ENCODE measurements around the gene GATAD2A.

- no peak for TF ChIP-seq YY1 (IDR thresholded peaks at IDR 0.05; ENCODE audit: insufficient read depth, insufficient read length)
- TF ChIP-seq ZNF274 (IDR thresholded peaks at IDR 0.05; ENCODE audit: low read depth, low read length) = no peak
- TF ChIP-seq SUZ12 (IDR thresholded peaks at IDR 0.05; ENCODE audit: extremely low read depth, insufficient read depth, insufficient read length) = no peak
These were observed 17.8 kb downstream of the GATAD2A start for GRCh38 chr19:19423322-19423721.

Measured in NT2/D1 (cell line).